Stimulated activated CD4-positive, alpha-beta T cell treated with anti-CD3 and anti-CD28 coated beads, Interleukin-2, amount 100 ng/mL, for 48 hours (primary cell): ENCODE measurements around the gene DYNC2LI1.

Experiments
- DNase-seq, 2 donors: peaks; one replicate each; pipeline ENCODE4 v3.0.0-alpha.2; 2020

DYNC2LI1 gene

DNA sequence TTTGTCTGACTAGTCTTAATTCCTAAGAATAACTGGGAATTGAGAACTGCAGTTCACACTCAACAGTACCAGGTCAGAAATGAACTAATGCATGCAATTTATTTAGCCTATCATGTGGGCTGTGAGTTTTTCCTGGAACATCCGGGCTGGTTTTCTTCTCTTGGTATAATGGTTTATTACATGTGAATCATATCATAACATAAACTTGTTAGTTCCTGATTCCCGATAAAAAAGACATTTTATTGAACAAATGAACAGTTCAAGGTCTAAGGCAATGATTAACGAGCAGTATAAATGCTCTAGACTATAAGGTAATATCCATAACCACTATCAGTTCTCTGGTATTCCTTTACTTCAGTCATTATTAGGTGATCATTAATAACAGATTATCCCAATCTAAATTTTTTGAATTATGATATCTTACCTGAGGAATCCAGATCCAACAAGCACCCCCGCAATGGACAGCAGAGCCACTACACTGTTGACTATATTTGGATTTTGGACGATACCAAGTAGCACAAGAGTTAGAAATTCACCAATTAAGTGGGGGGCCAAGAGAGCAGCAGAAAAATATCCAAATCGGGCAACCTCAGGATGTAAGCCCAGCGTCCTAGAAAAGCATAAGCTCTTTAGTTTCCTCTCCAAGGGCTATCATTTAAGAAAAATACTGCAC, 45.8 kb downstream of the DYNC2LI1 start:
- no peak for DNase-seq

- no peak for DNase-seq
These were observed 49.0 kb downstream of the DYNC2LI1 start for GRCh38 chr2:43822839-43823238.

DNA sequence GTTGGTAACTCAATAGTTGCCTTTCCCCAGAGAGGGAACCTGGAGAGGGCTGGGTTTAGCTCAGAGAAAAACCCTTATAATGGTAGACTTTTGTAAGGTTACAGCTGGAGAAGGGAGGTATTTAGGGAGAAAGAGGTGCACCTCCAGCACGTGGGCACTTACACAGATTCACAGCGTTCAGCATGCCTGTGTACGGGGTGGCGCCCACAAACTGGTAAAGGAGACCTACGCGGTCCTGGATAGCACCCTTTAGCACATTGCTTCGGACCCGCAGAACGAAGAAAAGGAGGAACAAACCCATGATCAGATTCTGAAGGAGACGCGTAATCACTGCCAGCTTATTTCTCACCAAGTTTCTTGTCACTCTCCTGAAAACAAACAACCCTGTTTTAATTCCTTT, 49.9 kb downstream of the DYNC2LI1 start:
- no peak for DNase-seq

- DNase-seq, result no peak
These were observed 50.7 kb downstream of the DYNC2LI1 start for GRCh38 chr2:43824512-43824911.

- no peak for DNase-seq
These were observed 51.2 kb downstream of the DYNC2LI1 start for GRCh38 chr2:43824951-43825493.

- DNase-seq, result no peak
These were observed 52.0 kb downstream of the DYNC2LI1 start for GRCh38 chr2:43825841-43826240.

- DNase-seq, result no peak
These were observed 52.7 kb downstream of the DYNC2LI1 start for GRCh38 chr2:43826305-43827250.

DNA sequence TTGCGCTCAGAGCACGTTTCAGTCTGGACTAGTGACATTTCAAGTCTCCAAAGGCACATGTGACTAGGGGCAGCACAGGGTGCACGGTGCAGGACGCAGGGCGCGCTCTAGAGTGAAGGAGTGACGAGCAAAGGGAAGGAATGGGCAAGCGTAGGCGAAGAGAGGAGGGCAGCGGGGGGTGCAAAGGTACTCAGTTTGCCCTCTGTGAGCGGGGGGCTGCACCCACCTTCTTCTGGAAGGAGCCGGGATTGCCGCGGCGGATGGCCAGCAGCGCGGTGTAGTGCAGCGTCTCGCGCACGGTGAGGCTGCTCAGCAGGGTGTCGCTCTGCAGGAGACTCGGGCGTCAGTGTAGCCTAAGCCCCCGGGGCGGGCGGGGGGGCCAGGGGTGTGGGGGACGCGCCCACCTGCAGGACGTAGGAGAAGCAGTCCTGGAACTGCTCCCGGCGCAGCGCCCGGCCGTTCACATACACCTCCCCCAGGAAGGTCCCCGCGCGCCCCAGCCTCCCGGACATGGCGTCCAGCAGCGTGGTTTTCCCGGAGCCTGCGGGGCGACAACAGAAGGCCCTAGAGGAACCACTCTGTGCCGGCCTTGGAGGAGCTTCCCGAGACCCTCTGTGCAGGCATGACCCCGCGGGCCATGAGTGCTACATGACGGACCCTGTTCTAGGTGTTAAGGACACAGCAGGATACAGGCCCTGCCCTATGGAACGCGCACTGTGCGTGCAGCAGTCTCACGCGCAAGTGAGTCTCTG, 57.9 kb downstream of the DYNC2LI1 start:
- no peak for DNase-seq

DNA sequence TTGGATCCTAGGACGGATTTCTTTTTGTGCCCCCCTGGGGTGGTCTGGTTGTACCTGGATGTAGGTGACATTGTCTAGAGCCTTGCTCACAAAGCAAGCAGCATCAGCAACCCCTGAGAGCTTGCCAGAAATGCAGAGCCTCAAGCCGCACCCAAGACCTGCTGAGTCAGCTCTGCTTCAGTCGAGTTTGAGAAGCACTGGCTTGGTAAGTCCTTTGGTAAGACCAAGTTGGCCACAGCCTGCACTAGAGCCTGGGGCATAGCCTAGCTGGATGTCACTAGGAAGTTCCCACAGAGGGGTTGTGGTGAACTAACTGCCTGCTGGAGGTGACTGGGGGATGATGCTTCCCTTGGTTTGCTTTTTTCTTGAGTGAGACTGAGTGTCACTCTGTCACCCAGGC, 58.6 kb downstream of the DYNC2LI1 start:
- no peak for DNase-seq

DNA sequence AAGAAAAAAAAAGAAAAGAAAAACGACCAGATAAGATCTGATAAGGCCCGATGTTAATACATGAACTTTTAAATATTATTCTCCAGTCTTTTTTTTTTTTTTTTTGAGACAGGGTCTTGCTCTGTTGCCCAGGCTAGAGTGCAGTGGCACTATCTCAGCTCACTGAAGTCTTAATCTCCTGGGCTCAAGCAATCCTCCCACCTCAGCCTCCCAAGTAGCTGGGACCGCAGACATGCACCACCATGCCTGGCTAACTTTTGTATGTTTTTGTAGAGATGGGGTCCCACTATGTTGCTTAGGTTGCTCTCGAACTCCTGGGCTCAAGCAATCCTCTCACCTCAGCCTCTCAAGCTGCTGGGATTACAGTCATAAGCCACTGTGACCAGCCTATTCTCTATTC, 63.2 kb downstream of the DYNC2LI1 start:
- DNase-seq, result no peak

GRCh38 chr2:43837831-43838559, 64.2 kb downstream of the DYNC2LI1 start:
- no peak for DNase-seq

DNA sequence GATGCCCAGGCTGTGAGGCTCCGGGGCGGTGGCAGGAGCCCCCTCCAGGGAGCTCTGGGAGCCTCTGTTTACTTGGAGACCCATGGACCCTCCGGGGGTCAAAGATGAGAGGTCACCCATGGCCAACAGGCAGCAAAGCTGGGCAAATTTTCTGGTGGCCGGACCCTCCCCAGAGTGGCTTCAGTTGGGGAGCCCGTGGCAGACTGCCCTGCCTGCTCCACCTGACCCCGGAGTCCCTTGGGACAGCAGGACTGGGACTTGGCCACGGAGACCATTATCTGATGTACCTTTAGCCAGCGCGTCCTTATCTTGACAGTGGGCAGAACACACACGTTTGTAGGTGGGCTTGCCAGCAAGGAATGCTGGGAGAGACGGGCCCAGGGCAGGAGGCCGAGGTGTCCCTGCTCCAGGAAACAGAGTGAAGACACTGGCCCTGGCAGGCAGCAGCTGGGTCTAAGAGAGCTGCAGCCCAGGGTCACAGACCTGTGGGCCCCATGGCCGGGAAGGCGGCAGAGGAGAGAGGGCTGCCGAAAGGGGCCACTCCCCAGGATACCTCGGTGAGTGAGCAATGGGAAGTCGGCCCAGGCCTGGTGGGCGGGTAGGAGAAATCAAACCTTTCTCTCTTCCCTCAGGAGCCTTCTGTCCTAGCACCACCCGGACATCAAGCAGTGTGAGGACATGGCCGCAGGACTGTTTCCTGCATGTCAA, 64.9 kb downstream of the DYNC2LI1 start, which contains the start of the genes ABCG5 and ABCG8:
Gene ABCG5 (minus strand): TSS at position 280 of the 708 bp plus-strand sequence. CDS start 160 bp downstream, at position 120.
Gene ABCG8 (plus strand): TSS at position 412 of the 708 bp plus-strand sequence. CDS start 83 bp downstream, at position 495.
- no peak for DNase-seq

GRCh38 chr2:43839776-43840564, 66.1 kb downstream of the DYNC2LI1 start:
- no peak for DNase-seq

DNA sequence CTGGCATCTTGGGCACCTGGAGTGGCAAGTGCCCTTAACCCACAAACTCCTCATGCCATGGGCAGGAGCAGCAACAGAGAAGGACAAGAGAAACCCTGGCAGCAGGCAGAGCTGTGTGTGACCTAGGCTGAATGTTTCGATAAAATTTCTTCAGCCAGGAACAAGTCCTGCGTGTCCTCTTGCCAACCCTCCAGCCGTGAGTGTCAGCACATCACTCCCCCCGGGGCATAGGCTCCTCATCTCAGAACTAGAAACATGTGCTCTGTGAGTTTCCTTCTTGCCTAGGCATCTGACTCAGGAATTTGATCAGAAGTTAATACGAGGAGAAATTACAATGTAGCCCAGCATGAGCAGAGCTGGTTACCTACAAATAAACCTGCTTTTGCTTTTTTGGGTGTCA, 67.1 kb downstream of the DYNC2LI1 start:
- no peak for DNase-seq

DNA sequence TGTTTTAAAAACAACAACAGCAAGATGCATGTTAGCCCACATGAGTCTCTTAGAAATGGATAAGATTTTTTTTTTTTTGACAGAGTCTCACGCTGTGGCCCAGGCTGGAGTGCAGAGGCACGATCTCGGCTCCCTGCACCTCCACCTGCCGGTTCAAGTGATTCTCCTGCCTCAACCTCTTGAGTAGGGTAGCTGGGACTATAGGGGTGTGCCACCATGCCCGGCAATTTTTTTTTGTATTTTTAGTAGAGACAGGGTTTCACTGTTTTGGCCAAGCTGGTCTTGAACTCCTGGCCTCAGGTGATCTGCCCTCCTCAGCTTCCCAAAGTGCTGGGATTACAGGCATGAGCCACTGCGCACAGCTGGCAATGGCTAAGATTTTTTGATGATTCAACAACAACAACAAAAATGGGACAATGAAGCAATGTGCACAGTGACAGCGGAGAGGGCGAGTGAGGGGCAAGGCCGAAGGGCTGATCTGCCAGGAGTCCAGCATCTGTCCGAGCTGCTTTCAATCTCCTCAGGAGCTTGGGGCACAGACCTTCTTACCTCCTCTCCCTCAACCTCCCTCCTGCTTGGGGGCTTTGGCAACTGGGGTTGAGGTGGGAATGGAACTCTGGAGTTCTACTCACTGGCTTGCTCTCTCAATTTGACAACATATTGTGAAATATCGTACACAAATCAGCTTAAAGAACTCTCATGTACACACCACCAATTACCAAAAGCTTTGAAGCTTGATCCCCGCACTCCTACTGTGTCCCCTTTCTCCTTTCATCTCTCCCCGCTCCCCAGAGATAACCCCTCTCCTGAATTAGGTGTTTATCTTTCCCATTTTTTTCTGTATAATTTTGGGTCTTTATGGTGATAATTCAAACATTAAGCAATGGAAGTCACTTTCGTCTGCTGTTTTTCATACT, 68.4 kb downstream of the DYNC2LI1 start:
- DNase-seq, result no peak

DNA sequence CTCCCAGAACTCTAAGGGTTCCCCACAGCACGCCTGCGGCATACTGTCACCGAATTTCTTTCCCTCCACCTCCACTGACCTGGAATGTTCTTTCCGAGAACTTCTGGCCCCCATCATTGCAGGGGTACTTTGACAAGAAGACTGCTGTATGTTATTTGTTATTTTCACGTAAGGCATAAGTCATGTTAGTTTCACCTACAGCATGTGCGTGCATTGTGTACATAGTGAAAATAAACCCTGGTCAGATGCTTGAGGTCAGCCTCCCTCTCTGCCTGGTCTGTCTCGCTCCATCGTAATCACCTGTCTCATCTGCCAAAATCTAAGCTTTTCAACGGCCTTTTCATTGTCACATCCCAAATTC, 69.0 kb downstream of the DYNC2LI1 start:
- DNase-seq, result no peak

GRCh38 chr2:43845181-43845580, 71.3 kb downstream of the DYNC2LI1 start:
- DNase-seq, result no peak

GRCh38 chr2:43846140-43846793, 72.4 kb downstream of the DYNC2LI1 start:
- no peak for DNase-seq

DNA sequence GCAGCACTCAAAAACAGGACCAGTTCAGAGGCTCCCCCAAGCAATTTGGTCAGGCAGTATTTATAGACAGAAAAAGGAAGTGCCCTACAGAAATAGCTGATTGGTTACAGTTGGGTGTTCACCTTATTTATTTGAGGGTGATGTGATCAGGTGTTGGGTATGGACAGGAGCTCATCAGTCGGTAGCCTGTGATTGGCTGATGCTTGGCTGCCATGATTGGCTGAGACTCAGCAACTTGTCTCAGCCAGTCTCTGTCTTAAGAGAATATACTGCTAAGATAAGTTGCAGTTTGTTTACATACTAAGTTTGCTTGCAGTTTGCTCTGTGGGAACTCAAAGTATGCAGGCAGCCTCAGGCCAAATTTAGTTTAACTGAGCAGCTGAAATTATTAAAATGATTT, 74.4 kb downstream of the DYNC2LI1 start:
- DNase-seq, result no peak
